Loucy (cell line): ENCODE data around the gene GALNT1.

Experiments used
- H2AFZ ChIP-seq: fragments of 200-600 bp; sonication (generic); 2 replicates; pipeline ENCODE4 v1.6.0; 2016; ENCODE audit warnings: antibody characterized with exemption, mild to moderate bottlenecking, low read length, moderate library complexity
- H3F3A ChIP-seq: fragments of 200-600 bp; 2 replicates; pipeline ENCODE4 v1.6.0; 2016; ENCODE audit warnings: antibody characterized with exemption, low read depth, mild to moderate bottlenecking
- H3K27me3 ChIP-seq: fragments of 200-600 bp; sonication (generic); 2 replicates; pipeline ENCODE4 v1.6.1; 2014; ENCODE audit warnings: low read length, mild to moderate bottlenecking; ENCODE audit not compliant: insufficient read depth, poor library complexity, severe bottlenecking
- H3K36me3 ChIP-seq: fragments of 200-600 bp; sonication (generic); 2 replicates; pipeline ENCODE4 v1.6.1; 2016; ENCODE audit warnings: low read length; ENCODE audit not compliant: insufficient read depth
- H3K4me1 ChIP-seq: fragments of 200-600 bp; sonication (generic); 2 replicates; pipeline ENCODE4 v1.5.1; 2014; ENCODE audit warnings: low read length, mild to moderate bottlenecking; ENCODE audit not compliant: insufficient read depth, poor library complexity, severe bottlenecking
- H3K4me2 ChIP-seq: fragments of 200-600 bp; sonication (generic); 2 replicates; pipeline ENCODE4 v1.6.0; 2014; ENCODE audit warnings: antibody characterized with exemption, low read length, low read depth, mild to moderate bottlenecking; ENCODE audit not compliant: poor library complexity, severe bottlenecking
- H3K4me3 ChIP-seq: fragments of 200-600 bp; sonication (generic); 2 replicates; pipeline ENCODE4 v1.5.1; 2014; ENCODE audit warnings: low read length, mild to moderate bottlenecking, mixed read lengths; ENCODE audit not compliant: poor library complexity, severe bottlenecking
- H3K79me2 ChIP-seq: fragments of 200-600 bp; sonication (generic); 2 replicates; pipeline ENCODE4 v1.6.1; 2014; ENCODE audit warnings: low read length; ENCODE audit not compliant: insufficient read depth
- H3K9ac ChIP-seq: fragments of 200-600 bp; sonication (generic); 2 replicates; pipeline ENCODE4 v1.6.0; 2014; ENCODE audit warnings: mild to moderate bottlenecking, low read depth, low read length, moderate library complexity; ENCODE audit not compliant: poor library complexity, severe bottlenecking
- H3K9me2 ChIP-seq: fragments of 200-600 bp; sonication (generic); replicated peaks from 2 replicates; pipeline ENCODE4 v1.6.1; 2016; ENCODE audit warnings: low read depth, low read length, mixed read lengths
- H3K9me3 ChIP-seq: fragments of 200-600 bp; sonication (generic); 2 replicates; pipeline ENCODE4 v1.6.1; 2014; ENCODE audit warnings: mild to moderate bottlenecking, antibody characterized with exemption, low read length, low read depth; ENCODE audit not compliant: insufficient read depth
- H4K20me1 ChIP-seq: fragments of 200-600 bp; sonication (generic); 2 replicates; pipeline ENCODE4 v1.6.0; 2014; ENCODE audit warnings: antibody characterized with exemption, low read length, mild to moderate bottlenecking; ENCODE audit not compliant: insufficient read depth, poor library complexity, severe bottlenecking
- EZH2phosphoT487 ChIP-seq: fragments of 200-600 bp; IDR thresholded peaks from 2 replicates; pipeline ENCODE4 v1.6.1; 2018; ENCODE audit warnings: antibody characterized with exemption, mild to moderate bottlenecking, moderate library complexity, borderline replicate concordance
- TF ChIP-seq, protein P1 (sequence below): fragments of 200-600 bp; sonication (generic); conservative IDR thresholded peaks from 2 replicates; pipeline ENCODE4 v1.5.1; 2014; ENCODE audit warnings: mild to moderate bottlenecking, antibody characterized with exemption, low read length

Gene GALNT1

GRCh38 chr18:35662293-35663062 lies 80.9 kb downstream of the GALNT1 start:
- Histone ChIP-seq H3F3A (no peaks in the 10 kb centered on the region), H3K4me3 (no peak overlapping the region), H3K36me3 (peaks cover 34% of the 10 kb centered on the region; the same call in 1 of the 2 replicates), H3K4me2 (no peak overlapping the region), H3K9me3 (no peaks in the 10 kb centered on the region), H2AFZ (no peak overlapping the region), H3K27me3 (no peaks in the 10 kb centered on the region), H3K79me2 (no peaks in the 10 kb centered on the region), H3K4me1 (no peaks in the 10 kb centered on the region), H3K9me2 (no peaks in the 10 kb centered on the region), H4K20me1 (no peaks in the 10 kb centered on the region), H3K9ac (no peak overlapping the region)
- TF ChIP-seq EZH2phosphoT487, result no peak
- TF ChIP-seq, protein P1, sequence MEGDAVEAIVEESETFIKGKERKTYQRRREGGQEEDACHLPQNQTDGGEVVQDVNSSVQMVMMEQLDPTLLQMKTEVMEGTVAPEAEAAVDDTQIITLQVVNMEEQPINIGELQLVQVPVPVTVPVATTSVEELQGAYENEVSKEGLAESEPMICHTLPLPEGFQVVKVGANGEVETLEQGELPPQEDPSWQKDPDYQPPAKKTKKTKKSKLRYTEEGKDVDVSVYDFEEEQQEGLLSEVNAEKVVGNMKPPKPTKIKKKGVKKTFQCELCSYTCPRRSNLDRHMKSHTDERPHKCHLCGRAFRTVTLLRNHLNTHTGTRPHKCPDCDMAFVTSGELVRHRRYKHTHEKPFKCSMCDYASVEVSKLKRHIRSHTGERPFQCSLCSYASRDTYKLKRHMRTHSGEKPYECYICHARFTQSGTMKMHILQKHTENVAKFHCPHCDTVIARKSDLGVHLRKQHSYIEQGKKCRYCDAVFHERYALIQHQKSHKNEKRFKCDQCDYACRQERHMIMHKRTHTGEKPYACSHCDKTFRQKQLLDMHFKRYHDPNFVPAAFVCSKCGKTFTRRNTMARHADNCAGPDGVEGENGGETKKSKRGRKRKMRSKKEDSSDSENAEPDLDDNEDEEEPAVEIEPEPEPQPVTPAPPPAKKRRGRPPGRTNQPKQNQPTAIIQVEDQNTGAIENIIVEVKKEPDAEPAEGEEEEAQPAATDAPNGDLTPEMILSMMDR, result no peak

DNA sequence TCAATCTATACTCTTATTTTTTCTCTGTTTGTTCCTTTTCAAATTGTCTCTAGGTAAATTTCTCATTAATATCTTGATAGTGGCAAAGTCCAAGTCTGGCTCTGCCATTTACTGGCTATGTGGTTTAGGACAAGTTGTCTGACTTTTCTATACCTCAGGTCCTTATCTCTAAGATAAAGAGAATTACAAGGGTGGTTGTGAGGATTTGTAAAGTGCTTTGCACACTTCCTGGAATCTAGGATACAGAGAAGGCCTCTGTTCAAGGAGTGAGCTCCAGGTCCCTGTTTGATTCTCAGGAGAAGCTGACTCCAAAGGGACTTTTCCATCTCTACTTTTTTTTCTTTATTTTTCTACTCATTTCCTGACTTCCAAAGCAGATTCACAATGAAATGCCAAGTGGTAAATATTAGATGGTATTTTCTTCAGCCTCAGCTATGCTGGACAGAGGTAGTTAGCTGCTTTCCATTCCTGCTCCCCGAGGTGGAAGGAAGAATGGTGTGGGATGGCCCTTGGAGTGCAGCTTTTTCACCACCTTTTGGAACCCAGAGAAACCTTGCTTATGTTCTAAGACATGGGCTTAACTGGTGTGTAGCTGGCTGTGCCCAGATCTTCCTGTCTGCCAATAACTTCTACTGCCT lies 90.5 kb downstream of the GALNT1 start:
- Histone ChIP-seq H3K4me1 (peaks cover 5% of the 10 kb centered on the region), H2AFZ (no peak overlapping the region), H3K27me3 (no peaks in the 10 kb centered on the region), H3F3A (no peaks in the 10 kb centered on the region), H3K9me3 (no peaks in the 10 kb centered on the region), H3K79me2 (no peaks in the 10 kb centered on the region), H3K9ac (no peak overlapping the region), H3K36me3 (peaks cover 17% of the 10 kb centered on the region), H3K4me3 (no peak overlapping the region), H3K9me2 (no peaks in the 10 kb centered on the region), H3K4me2 (no peak overlapping the region), H4K20me1 (no peaks in the 10 kb centered on the region)
- TF ChIP-seq, protein P1, result no peak
- no peak for TF ChIP-seq EZH2phosphoT487

GRCh38 chr18:35672897-35673296 lies 91.4 kb downstream of the GALNT1 start:
- no peaks in the 10 kb centered on the region for H3K9me3 ChIP-seq
- no peak overlapping the region for H3K4me2 ChIP-seq
- H3K79me2 ChIP-seq, result no peaks in the 10 kb centered on the region

More at GRCh38 chr18:35672897-35673296, 91.4 kb downstream of the GALNT1 start:
- H3K4me1 ChIP-seq, result peaks cover 5% of the 10 kb centered on the region
- no peaks in the 10 kb centered on the region for H3F3A ChIP-seq
- no peak overlapping the region for H3K9ac ChIP-seq
- H4K20me1 ChIP-seq, result no peaks in the 10 kb centered on the region
- TF ChIP-seq EZH2phosphoT487, result no peak
- TF ChIP-seq, protein P1, result no peak
- H3K36me3 ChIP-seq, result peaks cover 9% of the 10 kb centered on the region
- no peak overlapping the region for H3K4me3 ChIP-seq
- H2AFZ ChIP-seq, result no peak overlapping the region
- no peaks in the 10 kb centered on the region for H3K27me3 ChIP-seq
- no peaks in the 10 kb centered on the region for H3K9me2 ChIP-seq
